Measurements from ENCODE around the gene CAB39L. TPM values are rescaled to one million over a fixed set of nuclear protein-coding genes. Genes with fewer than 3 reads are reported as not detected.
"Not testable (repeated sequence)": the region's sequence is repeated elsewhere in the genome, so short reads cannot be mapped to it uniquely, and the experiment has no call there.

Gene CAB39L
- total RNA-seq, 1 experiment from 2014 or later: 8.3 TPM

- no peak for DNase-seq (ENCODE audit: low read depth)
Measured at GRCh38 chr13:49308097-49308875, 135.6 kb downstream of the CAB39L start.

- no peak for DNase-seq (ENCODE audit: low read depth)
Measured at GRCh38 chr13:49307365-49307764, 136.5 kb downstream of the CAB39L start.

GRCh38 chr13:49305792-49306425 is 138.0 kb downstream of the CAB39L start:
- DNase-seq (ENCODE audit: low read depth): no peak

GRCh38 chr13:49304763-49305700 is 138.8 kb downstream of the CAB39L start:
- no peak for DNase-seq (ENCODE audit: low read depth)

- DNase-seq (ENCODE audit: low read depth): no peak
Measured at GRCh38 chr13:49304356-49304755, 139.5 kb downstream of the CAB39L start.

- peak; percentile 21 for DNase-seq (ENCODE audit: low read depth)
Measured at GRCh38 chr13:49303533-49304252, 140.2 kb downstream of the CAB39L start.

GRCh38 chr13:49302817-49303216 is 141.0 kb downstream of the CAB39L start:
- no peak for DNase-seq (ENCODE audit: low read depth)

- no peak for DNase-seq (ENCODE audit: low read depth)
Measured at GRCh38 chr13:49302222-49302621, 141.6 kb downstream of the CAB39L start.

GRCh38 chr13:49300739-49301589 is 142.9 kb downstream of the CAB39L start:
- peak; percentile 67 for DNase-seq (ENCODE audit: low read depth)

GRCh38 chr13:49300276-49300675 is 143.6 kb downstream of the CAB39L start:
- DNase-seq (ENCODE audit: low read depth): no peak

- DNase-seq (ENCODE audit: low read depth): peak; percentile 23
Measured at GRCh38 chr13:49298903-49299605, 144.8 kb downstream of the CAB39L start.

- no peak for DNase-seq (ENCODE audit: low read depth)
Measured at GRCh38 chr13:49298416-49298815, 145.4 kb downstream of the CAB39L start.

- no peak for DNase-seq (ENCODE audit: low read depth)
Measured at GRCh38 chr13:49297338-49297737, 146.5 kb downstream of the CAB39L start.

- no peak for DNase-seq (ENCODE audit: low read depth)
Measured at GRCh38 chr13:49296659-49297058, 147.2 kb downstream of the CAB39L start.

- no peak for DNase-seq (ENCODE audit: low read depth)
Measured at GRCh38 chr13:49295244-49295643, 148.6 kb downstream of the CAB39L start.

GRCh38 chr13:49294723-49295122 is 149.1 kb downstream of the CAB39L start:
- DNase-seq (ENCODE audit: low read depth): not testable (repeated sequence)

- peak; percentile 19 for DNase-seq (ENCODE audit: low read depth)
Measured at GRCh38 chr13:49292742-49293486, 150.9 kb downstream of the CAB39L start.

- DNase-seq (ENCODE audit: low read depth): no peak
Measured at GRCh38 chr13:49288458-49288857, 155.4 kb downstream of the CAB39L start.

- DNase-seq (ENCODE audit: low read depth): no peak
Measured at GRCh38 chr13:49287995-49288394, 155.9 kb downstream of the CAB39L start.

Measured in RPMI7951 (cell line).